ENCODE measurements around the gene GNA14.

DNA sequence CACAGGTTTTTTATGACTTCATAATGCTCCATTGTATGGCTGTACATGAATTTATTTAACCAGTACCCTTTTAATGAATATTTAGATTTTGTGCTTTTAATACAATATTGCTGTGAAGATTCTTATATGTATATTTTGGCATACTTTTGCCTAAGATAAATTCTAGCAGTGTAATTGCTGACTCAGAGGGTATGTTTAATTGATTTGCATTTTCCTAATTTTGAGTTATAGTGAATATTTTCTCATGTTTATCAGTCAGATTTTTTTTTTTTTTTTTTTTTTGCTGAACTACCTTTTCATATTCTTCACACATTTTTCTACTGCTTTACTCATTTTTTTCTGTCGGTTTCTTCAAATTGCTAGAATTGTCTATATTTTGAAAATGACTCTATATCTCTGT is 248.2 kb downstream of the GNA14 start:
- no peak for TF ChIP-seq EZH2phosphoT487 (IDR thresholded peaks at IDR 0.05; ENCODE audit: low read depth)
- TF ChIP-seq, protein P1, sequence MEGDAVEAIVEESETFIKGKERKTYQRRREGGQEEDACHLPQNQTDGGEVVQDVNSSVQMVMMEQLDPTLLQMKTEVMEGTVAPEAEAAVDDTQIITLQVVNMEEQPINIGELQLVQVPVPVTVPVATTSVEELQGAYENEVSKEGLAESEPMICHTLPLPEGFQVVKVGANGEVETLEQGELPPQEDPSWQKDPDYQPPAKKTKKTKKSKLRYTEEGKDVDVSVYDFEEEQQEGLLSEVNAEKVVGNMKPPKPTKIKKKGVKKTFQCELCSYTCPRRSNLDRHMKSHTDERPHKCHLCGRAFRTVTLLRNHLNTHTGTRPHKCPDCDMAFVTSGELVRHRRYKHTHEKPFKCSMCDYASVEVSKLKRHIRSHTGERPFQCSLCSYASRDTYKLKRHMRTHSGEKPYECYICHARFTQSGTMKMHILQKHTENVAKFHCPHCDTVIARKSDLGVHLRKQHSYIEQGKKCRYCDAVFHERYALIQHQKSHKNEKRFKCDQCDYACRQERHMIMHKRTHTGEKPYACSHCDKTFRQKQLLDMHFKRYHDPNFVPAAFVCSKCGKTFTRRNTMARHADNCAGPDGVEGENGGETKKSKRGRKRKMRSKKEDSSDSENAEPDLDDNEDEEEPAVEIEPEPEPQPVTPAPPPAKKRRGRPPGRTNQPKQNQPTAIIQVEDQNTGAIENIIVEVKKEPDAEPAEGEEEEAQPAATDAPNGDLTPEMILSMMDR (IDR thresholded peaks at IDR 0.05; ENCODE audit: low read depth, low read length) = no peak
